ENCODE results near the gene CGNL1.

The CGNL1 gene

GRCh38 chr15:57352535-57353316 is 23.6 kb upstream of the CGNL1 start:
- TF ChIP-seq, protein P1, sequence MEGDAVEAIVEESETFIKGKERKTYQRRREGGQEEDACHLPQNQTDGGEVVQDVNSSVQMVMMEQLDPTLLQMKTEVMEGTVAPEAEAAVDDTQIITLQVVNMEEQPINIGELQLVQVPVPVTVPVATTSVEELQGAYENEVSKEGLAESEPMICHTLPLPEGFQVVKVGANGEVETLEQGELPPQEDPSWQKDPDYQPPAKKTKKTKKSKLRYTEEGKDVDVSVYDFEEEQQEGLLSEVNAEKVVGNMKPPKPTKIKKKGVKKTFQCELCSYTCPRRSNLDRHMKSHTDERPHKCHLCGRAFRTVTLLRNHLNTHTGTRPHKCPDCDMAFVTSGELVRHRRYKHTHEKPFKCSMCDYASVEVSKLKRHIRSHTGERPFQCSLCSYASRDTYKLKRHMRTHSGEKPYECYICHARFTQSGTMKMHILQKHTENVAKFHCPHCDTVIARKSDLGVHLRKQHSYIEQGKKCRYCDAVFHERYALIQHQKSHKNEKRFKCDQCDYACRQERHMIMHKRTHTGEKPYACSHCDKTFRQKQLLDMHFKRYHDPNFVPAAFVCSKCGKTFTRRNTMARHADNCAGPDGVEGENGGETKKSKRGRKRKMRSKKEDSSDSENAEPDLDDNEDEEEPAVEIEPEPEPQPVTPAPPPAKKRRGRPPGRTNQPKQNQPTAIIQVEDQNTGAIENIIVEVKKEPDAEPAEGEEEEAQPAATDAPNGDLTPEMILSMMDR (IDR thresholded peaks at IDR 0.05; ENCODE audit: borderline replicate concordance, insufficient read depth, low read depth, low read length) = no peak
- no peak overlapping the region for H3K4me3 ChIP-seq (ENCODE audit: low read depth, low read length)

DNA sequence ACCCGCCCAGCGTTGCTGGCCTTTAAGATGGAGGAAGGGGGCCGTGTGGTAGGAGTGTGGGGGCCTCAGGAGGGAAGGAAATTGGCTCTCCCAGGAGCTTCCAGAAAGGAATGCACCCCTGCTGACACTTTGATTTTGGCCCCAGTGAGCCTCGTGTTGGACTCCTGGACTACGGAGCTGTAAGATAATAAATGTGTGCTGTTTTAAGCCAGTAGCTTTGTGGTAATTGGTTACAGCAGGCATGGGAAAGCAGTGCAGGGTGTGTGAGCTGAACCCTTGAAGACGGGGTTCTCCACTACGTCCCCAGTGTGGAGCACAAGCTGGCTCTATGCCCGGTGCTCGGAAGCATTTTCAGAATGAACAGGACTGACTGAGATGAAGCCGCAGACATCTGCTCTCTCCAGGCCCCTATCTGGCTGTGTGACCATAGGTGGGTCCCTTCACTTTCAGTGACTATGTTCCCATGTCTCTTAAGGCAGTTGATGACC is 22.9 kb upstream of the CGNL1 start:
- H3K4me3 ChIP-seq (ENCODE audit: low read depth, low read length) = no peak overlapping the region
- TF ChIP-seq, protein P1 (IDR thresholded peaks at IDR 0.05; ENCODE audit: borderline replicate concordance, insufficient read depth, low read depth, low read length) = no peak

GRCh38 chr15:57354436-57355123 is 21.7 kb upstream of the CGNL1 start:
- TF ChIP-seq, protein P1 (IDR thresholded peaks at IDR 0.05; ENCODE audit: borderline replicate concordance, insufficient read depth, low read depth, low read length) = no peak
- H3K4me3 ChIP-seq (ENCODE audit: low read depth, low read length) = no peak overlapping the region

GRCh38 chr15:57355259-57355658 is 21.0 kb upstream of the CGNL1 start:
- H3K4me3 ChIP-seq (ENCODE audit: low read depth, low read length) = no peak overlapping the region
- TF ChIP-seq, protein P1 (IDR thresholded peaks at IDR 0.05; ENCODE audit: borderline replicate concordance, insufficient read depth, low read depth, low read length) = no peak

GRCh38 chr15:57356178-57356577 is 20.1 kb upstream of the CGNL1 start:
- no peak overlapping the region for H3K4me3 ChIP-seq (ENCODE audit: low read depth, low read length)
- TF ChIP-seq, protein P1 (IDR thresholded peaks at IDR 0.05; ENCODE audit: borderline replicate concordance, insufficient read depth, low read depth, low read length) = no peak

GRCh38 chr15:57356636-57357035 is 19.7 kb upstream of the CGNL1 start:
- no peak overlapping the region for H3K4me3 ChIP-seq (ENCODE audit: low read depth, low read length)
- TF ChIP-seq, protein P1 (IDR thresholded peaks at IDR 0.05; ENCODE audit: borderline replicate concordance, insufficient read depth, low read depth, low read length) = no peak
